ENCODE measurements around the gene ZRSR2.
"Not testable (repeated sequence)": the region's sequence is repeated elsewhere in the genome, so short reads cannot be mapped to it uniquely, and the experiment has no call there.

Gene ZRSR2, protein sequence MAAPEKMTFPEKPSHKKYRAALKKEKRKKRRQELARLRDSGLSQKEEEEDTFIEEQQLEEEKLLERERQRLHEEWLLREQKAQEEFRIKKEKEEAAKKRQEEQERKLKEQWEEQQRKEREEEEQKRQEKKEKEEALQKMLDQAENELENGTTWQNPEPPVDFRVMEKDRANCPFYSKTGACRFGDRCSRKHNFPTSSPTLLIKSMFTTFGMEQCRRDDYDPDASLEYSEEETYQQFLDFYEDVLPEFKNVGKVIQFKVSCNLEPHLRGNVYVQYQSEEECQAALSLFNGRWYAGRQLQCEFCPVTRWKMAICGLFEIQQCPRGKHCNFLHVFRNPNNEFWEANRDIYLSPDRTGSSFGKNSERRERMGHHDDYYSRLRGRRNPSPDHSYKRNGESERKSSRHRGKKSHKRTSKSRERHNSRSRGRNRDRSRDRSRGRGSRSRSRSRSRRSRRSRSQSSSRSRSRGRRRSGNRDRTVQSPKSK

DNA sequence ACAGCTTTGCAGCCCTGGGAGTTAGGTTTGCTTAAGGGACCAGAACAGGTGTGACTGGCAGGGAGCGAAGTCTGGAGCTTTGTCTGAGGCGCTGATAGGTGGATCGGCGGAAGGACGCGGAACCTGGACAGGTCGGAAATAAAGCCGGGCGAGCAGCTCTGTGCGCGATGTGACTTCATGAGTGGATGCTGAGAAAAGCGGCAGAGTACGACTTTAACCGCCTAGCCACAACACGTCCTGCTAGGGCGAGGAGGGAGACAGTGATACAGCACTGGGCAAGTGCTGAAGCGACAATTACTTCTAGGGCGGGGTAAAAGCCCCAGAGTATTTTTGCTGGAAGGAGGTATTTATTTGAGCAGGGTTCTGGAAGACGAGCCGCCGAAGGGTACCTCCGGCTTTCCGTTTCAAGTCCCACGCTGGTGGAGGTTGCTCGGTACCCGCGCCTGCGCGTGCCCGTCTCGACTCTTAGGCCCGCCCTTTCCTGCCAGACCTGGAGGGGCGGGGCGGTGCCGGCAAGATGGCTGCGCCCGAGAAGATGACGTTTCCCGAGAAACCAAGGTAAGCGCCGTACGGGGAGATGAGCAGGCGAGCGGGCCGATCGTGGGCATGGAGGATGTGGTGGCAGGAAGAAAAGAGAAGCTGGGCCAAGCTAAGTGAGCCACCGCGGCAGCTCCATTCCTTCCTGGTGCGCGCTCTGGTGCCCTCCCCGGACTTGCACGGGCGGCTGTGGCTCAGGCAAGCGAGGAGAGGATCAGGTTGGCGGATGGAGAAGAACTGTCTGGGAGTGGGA lies at the start of gene ZRSR2:
ZRSR2 (plus strand) TSS at position 506 of the 790 bp plus-strand sequence; CDS start at position 518, 12 bp downstream.
- peak; percentile 90 for DNase-seq

DNA sequence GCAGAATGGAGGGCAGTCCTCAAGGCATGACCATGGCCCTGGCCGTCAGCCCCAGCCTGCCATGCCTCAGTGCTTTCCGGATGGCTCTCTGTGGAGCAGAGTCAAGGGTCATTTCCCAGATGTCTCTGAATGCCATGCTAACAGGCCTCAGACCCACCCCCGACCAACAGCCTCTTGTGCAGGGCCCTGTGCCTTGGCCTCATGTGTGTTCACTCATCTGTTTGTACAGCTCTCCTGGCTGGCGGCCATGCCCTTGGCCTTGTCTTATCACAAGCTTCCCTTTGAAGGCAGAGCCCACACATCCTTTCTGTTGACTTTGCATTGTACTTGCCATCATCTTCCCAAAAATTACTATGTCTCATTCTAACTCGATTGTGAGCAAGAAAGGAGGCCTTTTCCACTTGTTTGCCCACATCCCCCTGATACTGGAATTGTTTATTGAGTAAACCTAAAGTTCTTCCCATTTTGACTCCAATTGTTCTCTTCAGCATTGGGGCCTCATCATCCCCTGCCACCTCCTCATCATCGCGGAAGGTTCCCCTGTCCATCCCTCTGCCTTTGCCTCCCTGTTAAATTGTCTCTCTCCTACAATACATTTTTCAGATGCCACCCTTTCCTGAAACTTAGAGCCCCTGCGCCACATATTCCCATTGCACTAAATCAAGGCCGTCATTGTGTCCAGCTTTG lies 46.0 kb upstream of the ZRSR2 start:
- no peak for DNase-seq

DNA sequence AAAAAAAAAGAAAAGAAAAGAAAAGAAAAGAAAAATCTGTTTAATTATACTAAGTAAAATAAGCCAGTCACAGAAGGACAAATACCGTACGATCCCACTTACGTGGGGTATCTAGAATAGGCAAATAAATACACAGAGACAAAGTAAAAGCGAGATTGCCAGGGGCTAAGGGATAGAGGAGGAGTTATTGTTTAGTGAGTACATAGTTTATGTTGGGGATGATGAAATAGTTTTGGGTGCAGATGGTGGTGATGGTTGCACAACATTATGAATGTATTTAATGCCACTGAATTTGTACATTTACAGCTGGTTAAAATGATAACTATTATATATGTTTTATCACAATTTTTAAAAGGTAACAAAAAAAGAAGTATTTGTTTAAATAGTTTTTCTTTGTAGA lies 45.1 kb upstream of the ZRSR2 start:
- no peak for DNase-seq

DNA sequence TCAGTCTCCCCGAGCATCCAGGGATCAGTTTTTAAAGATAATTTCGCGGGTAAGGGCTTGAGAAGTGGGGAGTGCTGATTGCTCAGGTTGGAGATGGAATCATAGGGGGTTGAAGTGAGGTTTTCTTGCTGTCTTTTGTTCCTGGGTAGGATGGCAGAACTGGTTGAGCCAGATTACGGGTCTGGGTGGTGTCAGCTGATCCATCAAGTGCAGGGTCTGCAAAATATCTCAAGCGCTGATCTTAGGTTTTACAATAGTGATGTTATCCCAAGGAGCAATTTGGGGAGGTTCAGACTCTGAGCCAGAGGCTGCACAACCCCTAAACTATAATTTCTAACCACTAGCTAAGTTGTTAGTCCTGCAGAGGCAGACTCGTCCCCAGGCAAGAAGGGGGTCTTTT lies 43.6 kb upstream of the ZRSR2 start:
- not testable (repeated sequence) for DNase-seq

DNA sequence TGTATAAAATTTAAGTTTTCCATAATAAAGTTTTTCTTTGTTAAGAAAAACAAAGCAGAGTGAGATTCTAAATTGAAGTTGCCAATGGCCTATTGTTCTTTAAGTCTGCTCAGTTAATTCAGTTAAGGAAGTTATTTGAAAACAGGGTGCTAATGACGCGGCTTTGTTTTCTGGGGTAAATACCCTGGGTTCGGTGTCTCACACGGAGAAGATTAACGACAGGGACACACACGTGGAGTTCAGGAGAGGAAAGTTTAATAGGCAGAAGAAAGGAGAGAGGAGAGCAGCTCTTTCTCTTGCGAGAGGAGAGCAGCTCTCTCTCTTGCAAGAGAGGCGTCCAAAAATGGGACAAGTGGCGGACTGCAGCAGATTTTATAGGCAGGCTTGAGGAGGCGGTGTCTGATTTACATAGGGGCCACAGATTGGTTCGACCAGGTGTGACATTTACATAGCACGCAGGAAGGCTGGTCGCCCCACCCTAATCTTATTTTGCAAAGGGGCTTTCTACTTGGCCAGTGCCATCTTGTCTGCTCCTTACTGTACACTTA lies 42.6 kb upstream of the ZRSR2 start:
- no peak for DNase-seq

DNA sequence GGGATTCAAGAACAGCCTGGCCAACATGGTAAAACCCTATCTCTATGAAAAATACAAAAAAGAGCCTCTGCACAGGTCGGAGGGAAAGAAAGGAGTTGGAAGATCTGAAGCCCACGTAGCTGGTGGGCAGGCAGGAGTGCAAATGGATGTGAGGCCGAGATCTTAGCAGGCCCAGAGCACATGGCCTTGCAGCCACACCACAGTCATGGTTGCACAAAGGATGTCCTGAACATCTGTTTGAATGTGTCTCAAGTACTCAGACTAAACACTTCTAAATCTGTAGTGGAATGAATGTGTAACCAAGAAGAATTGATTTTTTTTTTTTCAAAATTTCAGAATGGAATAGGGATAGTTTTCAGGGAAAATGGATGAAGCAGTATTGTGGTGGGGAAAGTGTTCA lies 41.4 kb upstream of the ZRSR2 start:
- no peak for DNase-seq

DNA sequence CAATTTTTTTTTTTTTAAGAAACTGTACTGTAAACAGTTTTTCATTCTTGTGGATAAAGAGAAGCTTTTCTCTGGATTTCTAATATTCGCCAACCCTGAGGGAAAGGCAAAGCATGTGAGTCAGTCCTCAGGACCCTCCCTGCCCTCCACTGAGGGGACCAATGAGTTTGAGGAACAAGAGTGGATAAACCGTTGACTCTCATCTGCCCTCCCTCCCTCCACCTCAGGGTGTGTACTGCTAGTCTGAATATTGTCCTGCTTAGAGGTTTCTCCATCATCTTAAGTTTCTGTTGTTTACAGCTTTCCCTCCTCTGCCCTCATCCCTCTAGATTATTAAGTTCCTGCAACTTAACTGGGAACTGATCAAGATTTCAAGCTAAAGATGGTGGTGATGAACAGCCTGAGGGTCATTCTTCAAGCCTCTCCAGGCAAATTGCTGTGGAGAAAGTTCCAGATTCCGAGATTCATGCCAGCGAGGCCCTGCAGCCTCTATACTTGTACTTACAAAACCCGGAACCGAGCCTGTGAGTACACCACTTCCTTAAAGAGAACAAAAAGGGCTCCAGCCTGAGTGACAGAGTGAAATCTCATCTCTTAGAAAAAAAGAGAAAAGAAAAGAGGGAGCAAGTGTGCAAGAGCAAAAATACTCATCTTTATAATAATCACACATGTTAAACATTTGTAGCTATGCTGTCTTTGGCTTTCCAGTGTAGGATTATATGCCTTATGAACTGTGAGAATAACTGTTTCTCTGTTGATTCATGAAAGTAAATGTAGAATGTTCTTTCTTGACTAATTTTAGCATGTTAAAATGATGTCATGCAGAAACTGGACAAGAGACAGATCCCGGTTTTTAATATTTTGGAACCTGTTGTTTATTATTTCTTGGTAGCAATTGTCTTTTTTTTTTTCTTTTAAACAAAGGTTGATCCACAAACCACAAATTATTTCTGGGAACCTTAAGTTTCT lies 40.4 kb upstream of the ZRSR2 start:
- peak; percentile 32 for DNase-seq

DNA sequence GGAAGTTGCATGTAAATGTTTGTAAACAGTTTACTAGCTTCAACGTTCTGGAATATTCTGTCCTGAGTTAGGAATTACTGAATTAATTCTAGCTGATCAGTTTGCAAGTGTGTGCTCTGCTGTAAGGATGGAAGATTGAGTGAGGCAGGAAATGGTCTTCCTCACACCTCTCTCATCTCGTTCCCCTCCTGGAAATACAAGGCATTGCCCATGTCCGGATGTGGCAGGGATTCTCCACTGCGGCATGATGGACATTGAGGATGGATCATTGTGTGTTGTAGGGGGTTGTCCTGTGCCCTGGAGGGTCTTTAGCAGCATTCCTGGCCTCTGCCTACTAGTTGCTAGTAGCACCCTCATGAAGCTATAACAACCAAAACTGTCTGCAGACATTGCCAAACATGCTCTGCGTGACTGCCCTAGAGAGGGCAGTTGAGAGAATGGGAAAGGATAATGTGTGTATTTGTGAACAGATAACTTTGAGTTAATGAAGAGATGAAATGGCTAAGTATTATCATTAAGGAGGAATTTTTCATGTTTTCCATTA lies 39.6 kb upstream of the ZRSR2 start:
- DNase-seq: no peak

DNA sequence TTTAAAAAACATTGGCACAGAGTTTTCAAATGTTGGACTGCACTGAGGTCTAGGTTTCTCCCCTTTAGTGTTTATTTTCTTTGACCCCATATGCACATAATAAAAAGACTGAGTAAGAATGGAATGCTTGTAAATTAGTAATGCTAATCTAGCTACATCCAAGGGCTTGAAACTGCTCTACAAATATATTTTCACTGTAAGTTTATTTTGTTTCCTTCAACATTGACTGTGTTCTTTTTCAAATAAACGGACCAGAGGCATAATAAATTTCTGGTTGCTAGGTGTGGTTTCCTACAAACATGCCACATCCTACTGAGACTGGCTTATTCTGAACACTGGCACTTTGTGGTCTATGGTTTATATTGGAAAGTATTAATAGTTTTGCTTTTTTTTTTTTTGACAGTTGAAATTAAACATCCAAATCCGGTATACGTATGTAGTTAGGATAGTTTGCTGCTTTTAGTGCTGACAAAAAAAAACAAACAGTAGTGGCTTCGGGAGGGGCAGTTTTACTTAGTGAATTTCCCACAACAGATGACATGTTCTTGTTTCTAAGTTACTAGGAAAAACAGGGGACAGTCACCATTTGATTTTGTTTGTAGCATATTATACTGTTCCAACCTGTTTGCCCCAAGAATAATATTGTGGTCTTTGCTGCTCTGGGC lies 39.0 kb upstream of the ZRSR2 start:
- DNase-seq: no peak

DNA sequence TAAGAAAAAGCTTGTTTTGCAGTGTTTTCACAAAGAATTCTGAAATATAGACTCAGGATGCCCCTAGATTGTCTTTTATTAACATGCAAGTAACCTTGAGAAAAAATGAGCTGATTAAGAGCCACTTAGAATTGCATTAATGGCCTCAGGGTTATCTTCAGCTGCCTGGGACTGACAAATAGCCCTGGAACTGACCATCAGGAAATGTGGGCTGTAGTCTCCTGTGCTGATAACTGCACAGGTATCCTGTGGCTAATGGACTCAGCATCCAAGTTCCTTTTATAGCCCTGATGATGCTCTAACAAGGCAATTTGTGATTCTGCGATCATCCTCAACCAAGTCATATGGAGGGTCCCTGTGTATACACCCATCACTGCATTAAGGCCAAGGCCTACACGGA lies 35.2 kb upstream of the ZRSR2 start:
- no peak for DNase-seq

DNA sequence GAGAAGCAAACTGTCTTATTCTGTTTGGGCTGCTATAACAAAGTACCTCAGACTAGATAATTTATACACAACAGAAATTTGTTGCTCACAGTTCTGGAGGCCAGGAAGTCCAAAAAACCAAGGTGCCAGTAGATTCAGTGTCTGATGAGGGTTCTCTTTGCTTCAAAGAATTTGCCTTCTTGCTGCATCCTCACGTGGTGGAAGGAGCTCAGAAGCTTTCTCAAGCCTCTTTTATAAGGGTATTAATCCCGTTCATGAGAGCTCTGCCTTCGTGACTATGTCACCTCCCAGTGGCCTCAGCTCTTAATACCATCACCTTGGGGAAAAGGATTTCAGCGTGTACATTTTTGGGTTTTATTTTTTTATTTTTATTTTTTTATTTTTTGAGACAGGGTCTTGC lies 32.1 kb upstream of the ZRSR2 start:
- no peak for DNase-seq

DNA sequence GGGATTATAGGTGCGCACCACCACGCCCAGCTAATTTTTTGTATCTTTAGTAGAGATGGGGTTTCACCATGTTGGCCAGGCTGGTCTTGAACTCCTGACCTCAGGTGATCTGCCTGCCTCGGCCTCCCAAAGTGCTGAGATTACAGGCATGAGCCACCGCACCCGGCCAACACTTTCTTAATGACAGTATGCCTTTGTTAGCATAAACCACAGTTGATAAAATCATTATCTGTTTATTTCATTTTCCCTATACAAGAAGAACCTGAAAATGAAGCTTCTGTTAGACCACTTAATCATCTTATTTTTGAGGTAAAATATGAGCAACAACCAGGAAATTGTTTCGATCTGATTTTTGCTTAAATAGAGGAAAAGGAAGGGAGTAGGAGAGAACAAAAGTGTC lies 30.4 kb upstream of the ZRSR2 start:
- not testable (repeated sequence) for DNase-seq

DNA sequence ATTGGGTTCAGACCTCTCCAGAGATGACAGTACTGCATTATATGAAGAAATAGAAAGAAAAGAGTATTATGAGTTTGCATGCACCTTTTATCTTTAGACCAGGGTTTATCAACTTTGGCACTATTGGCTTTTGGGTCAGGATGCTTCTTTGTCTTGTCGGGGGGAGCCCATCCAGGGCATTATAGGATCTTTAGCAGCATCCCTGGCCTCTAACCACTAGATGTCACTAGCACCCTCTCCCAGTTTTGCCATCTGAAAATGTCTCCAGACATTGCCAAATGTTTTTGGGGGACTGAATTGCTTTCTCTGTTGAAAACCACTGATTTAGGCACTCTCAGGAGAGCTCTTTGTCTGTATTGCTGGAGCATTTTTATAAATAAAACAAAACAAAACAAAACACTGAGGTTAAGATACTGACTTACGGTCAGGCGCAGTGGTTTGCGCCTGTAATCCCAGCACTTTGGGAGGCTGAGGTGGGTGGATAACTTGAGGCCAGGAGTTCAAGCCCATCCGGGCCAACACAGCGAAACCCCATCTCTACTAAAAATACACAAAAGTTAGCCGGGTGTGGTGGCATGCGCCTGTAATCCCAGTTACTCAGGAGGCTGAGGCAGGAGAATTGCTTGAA lies 28.6 kb upstream of the ZRSR2 start:
- DNase-seq: peak; percentile 34

DNA sequence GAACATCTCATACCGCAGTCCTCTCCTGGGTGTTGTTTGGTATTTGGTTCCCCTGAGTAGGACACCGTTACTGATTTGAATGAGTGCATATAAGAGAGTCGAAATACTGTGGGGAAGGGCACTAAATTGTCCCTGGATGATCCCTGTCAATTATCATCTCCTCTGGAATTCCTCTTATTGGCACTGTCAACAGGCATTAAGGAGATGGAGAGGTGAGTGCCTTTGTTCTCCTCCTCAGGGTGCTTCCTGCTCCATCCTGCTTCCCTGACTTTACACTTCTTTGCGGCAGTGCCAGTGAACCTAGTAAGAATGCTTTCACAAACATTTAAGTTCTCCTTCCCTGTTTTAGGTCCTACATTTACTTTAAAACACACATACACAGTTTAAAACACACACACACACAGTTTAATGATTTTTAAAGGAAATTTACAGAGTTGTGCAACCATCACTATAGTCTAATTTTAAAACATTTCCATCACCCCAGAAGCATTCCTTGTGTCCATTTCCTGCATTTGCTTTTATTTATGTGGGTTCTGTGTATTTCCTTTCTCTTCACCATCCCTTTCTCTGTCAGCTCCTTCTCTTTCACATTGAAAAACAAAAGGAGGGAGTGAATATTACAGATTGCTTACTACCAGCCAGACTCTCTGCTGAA lies 20.9 kb upstream of the ZRSR2 start:
- no peak for DNase-seq

DNA sequence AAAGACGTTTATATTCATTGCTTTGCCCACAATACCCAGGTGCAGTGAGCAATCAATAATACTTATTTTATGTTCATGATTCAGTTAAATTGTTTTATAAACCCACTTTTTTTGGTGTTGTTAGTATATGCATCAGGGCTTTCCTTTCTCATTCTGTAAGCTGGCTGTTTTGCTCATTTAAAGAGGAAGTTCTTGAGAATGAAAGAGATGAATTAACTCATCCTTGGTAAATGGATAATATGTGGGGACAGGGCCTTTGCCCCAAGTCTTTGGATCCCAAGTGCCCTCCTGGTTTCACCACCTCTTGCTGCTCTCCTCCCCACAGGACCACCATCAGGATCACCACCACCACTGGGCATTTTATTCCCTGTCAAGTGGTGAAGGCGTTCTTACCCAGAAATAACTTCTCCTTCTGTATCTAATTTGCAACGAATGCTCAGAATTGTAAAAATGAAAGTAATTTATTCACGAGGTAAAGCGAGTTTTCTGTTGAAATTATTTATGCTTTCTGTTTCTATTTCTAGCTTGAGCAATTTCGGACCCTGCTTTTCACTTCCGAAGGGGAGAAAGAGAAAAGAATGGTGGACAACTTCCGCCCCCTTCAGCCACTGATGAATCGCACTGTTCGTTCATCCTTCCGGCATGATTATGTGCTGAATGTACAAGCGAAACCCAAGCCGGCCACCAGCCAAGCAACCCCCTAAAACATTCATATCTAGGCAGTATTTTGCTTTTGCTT lies 8.2 kb upstream of the ZRSR2 start:
- DNase-seq: no peak

DNA sequence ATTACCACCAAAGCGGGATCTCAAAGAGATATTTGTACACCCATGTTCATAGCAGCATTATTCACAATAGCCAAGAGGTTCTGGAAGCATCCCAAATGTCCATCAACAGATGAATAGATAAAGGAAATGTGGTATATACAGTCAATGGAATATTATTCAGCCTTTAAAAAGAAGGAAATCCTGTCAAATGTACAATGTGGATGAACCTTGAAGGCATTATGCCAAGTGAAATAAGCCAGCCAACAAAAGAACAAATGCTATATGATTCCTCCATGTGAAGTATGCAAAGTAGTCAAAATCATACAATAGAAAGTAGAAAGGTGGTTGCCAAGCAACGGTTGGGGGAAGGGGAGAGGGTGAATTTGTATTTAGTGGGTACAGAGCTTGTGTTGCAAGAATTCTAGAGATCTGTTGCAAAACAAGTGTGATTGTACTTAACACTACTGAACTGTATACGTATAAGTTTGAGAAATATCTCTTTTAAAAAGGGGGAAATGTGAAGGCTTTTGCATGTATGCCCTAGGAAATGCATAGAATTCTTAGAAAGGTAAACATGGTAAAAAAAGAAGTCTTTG lies 5.0 kb upstream of the ZRSR2 start:
- no peak for DNase-seq

DNA sequence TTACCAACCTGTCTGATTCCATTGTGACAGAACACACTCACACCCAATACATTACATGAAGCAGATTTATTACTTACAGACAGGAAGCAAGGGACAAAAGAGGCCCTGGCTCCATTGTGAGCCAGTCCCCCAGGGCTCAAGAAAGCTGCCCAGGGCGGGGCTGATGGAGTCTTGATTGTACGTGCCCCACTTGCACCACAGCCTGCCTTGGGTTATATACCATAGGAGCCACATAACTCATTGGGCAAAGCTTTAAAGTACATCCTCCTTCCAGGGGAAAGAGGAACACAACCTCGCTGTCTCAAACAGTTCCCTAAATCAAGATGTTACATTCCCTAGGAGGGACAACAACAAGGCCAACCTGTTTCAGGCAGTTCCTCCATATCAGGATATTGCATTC lies 3.4 kb upstream of the ZRSR2 start:
- DNase-seq: no peak

DNA sequence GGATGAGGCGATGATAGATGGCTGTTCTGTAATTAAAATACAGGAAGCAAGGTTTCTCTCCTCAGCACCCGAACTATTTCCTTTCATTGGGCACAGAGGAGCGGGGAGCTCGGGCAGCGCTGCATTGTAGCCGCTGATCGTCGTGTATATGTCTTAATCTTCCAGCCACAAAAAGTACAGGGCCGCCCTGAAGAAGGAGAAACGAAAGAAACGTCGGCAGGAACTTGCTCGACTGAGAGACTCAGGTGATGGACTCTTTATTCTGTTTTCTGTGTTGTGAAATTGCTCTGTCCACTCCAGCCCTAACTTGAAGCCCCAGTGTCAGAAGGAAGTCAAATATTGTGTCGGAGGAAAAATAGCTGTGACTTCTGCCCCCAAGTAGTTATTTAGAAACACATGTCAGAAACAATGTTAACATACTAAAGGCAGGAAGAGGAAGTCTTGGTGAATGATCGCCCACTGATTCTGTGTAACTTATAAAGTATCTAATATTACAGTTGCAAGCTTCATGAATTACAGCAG lies 546 bp downstream of the ZRSR2 start:
- no peak for DNase-seq

DNA sequence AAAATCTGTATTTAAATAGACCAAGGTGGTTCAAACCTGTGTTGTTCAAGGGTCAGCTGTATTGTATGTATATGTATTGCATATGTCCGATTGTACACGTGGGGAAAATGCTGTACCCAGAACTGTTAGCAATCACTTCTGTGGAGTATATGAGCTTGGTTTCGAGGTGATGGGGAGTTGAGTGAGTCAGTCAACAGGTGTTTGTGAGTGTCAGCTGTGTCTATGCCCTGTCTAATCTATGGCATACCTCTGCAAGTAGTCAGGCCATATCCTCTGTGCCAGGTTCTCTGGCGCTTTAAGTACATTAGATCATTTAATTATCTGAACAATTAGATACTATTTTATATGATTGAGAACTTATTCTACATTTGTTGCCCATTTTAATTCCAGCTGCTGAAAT lies 7.4 kb downstream of the ZRSR2 start:
- no peak for DNase-seq

Data from femur (tissue), 1 donor.